Thyroid gland (tissue), 4 donors: ENCODE measurements around the gene HTR7. TPM values are rescaled to one million over a fixed set of nuclear protein-coding genes. Genes with fewer than 3 reads are reported as not detected.

Experiments
- DNase-seq, 2 donors: peaks; one replicate each; pipeline ENCODE4 v3.0.0-alpha.2; 2019
- H3K27ac ChIP-seq, 3 donors: fragments of 200-600 bp; sonication (generic); 1 replicate in 2 of 3; 2 replicates in 1 of 3; pipeline ENCODE4 v1.5.1; 2016 to 2019; ENCODE audit warnings: mild to moderate bottlenecking in 1 of 3, moderate library complexity in 1 of 3
- H3K27me3 ChIP-seq: fragments of 200-600 bp; sonication (generic); one replicate; pipeline ENCODE4 v1.5.1; 2019
- H3K36me3 ChIP-seq, 2 donors: fragments of 200-600 bp; sonication (generic); one replicate each; pipeline ENCODE4 v1.5.1; 2016 to 2019
- H3K4me1 ChIP-seq, 2 donors: fragments of 200-600 bp; sonication (generic); one replicate each; pipeline ENCODE4 v1.5.1; 2017 to 2019
- H3K4me3 ChIP-seq, 3 donors: fragments of 200-600 bp; sonication (generic); replicated peaks in 1 of 3; 1 replicate in 2 of 3; 2 replicates in 1 of 3; pipeline ENCODE4 v1.5.1; 2016; ENCODE audit warnings: mild to moderate bottlenecking in 1 of 3
- H3K9me3 ChIP-seq: fragments of 200-600 bp; sonication (generic); one replicate; pipeline ENCODE4 v1.5.1; 2017
- CTCF ChIP-seq, 6 experiments: fragments of 200-600 bp in 3 of 6; fragments of 450-650 bp in 3 of 6; sonication (generic) in 3 of 6; IDR thresholded peaks; one replicate each; pipeline ENCODE4 v1.5.1; 2016 to 2019; ENCODE audit warnings: antibody characterized with exemption in 6 of 6, mild to moderate bottlenecking in 2 of 6, inconsistent platforms in 1 of 6, moderate library complexity in 1 of 6
- POLR2A ChIP-seq, 2 donors: fragments of 450-650 bp; IDR thresholded peaks; one replicate each; pipeline ENCODE4 v1.6.1; 2017; ENCODE audit warnings: antibody characterized with exemption in 2 of 2, mild to moderate bottlenecking in 2 of 2, moderate library complexity in 1 of 2
- WGBS, 2 donors: methylation state at CpG; one replicate each; pipeline ENCODE4 v1.1.5; 2017; 5-methylcytosine and 5-hydroxymethylcytosine counted together
- intact Hi-C: fragments of 100-400 bp; cut with DNase I; formaldehyde crosslinking; loops from one replicate; pipeline ENCODE4 v1.15.1; 2023
- total RNA-seq, 4 donors: library from RNA; depleted of rRNA; stranded (reverse); fragments of >200 nt; gene quantifications; one replicate each; pipeline ENCODE4 v1.2.3, GENCODE V29; 2016

The HTR7 gene
- total RNA-seq, 4 donors from 2014 or later: 0.29 TPM; not detected in 3

GRCh38 chr10:90746829-90747228 is 111.0 kb downstream of the HTR7 start:
- Histone ChIP-seq H3K27me3 (no peaks in the 10 kb centered on the region), H3K36me3 (no peaks in the 10 kb centered on the region), H3K9me3 (no peaks in the 10 kb centered on the region), H3K4me3 (no peak overlapping the region), H3K27ac (no peak overlapping the region), H3K4me1 (no peaks in the 10 kb centered on the region)
- intact Hi-C loops: no loop called here
- WGBS, 2 donors: 73 to 79% methylated on average over 3 of the region's 3 CpGs
- no peak for TF ChIP-seq CTCF (IDR thresholded peaks at IDR 0.05)
- TF ChIP-seq POLR2A (IDR thresholded peaks at IDR 0.05): no peak
- no peak for DNase-seq

- Histone ChIP-seq H3K9me3 (no peaks in the 10 kb centered on the region), H3K4me1 (no peaks in the 10 kb centered on the region), H3K27me3 (no peaks in the 10 kb centered on the region), H3K4me3 (no peak overlapping the region), H3K36me3 (no peaks in the 10 kb centered on the region), H3K27ac (no peak overlapping the region)
- intact Hi-C loops: no loop called here
- 23 to 54% methylated on average over 2 of the region's 2 CpGs for WGBS, 2 donors
- TF ChIP-seq CTCF (IDR thresholded peaks at IDR 0.05): no peak
- no peak for TF ChIP-seq POLR2A (IDR thresholded peaks at IDR 0.05)
- DNase-seq: no peak
These were observed 112.3 kb downstream of the HTR7 start for GRCh38 chr10:90745565-90745964.

- no peak for TF ChIP-seq POLR2A (IDR thresholded peaks at IDR 0.05)
- TF ChIP-seq CTCF (IDR thresholded peaks at IDR 0.05): no peak
- Histone ChIP-seq H3K9me3 (no peaks in the 10 kb centered on the region), H3K36me3 (no peaks in the 10 kb centered on the region), H3K4me1 (no peaks in the 10 kb centered on the region), H3K4me3 (no peak overlapping the region), H3K27ac (no peak overlapping the region), H3K27me3 (no peaks in the 10 kb centered on the region)
- intact Hi-C loops: no loop called here
- no peak for DNase-seq
- WGBS, 2 donors: 67 to 70% methylated on average over 3 of the region's 3 CpGs
These were observed 114.5 kb downstream of the HTR7 start for GRCh38 chr10:90743291-90743690.

- H3K27me3 ChIP-seq: no peaks in the 10 kb centered on the region
- 75 to 84% methylated on average over 3 of the region's 3 CpGs for WGBS, 2 donors
These were observed 115.8 kb downstream of the HTR7 start for GRCh38 chr10:90741926-90742565.

More at GRCh38 chr10:90741926-90742565, 115.8 kb downstream of the HTR7 start:
- TF ChIP-seq CTCF (IDR thresholded peaks at IDR 0.05): no peak
- TF ChIP-seq POLR2A (IDR thresholded peaks at IDR 0.05): no peak
- no peaks in the 10 kb centered on the region for H3K36me3 ChIP-seq
- intact Hi-C loops: no loop called here
- no peak overlapping the region for H3K4me3 ChIP-seq
- no peaks in the 10 kb centered on the region for H3K4me1 ChIP-seq
- H3K9me3 ChIP-seq: no peaks in the 10 kb centered on the region
- no peak overlapping the region for H3K27ac ChIP-seq
- no peak for DNase-seq
